ENCODE results near the gene FBXW2. TPM values are rescaled to one million over a fixed set of nuclear protein-coding genes. Genes with fewer than 3 reads are reported as not detected.

Gene FBXW2
- total RNA-seq, 1 experiment from 2014 or later = 62.1 TPM

DNA sequence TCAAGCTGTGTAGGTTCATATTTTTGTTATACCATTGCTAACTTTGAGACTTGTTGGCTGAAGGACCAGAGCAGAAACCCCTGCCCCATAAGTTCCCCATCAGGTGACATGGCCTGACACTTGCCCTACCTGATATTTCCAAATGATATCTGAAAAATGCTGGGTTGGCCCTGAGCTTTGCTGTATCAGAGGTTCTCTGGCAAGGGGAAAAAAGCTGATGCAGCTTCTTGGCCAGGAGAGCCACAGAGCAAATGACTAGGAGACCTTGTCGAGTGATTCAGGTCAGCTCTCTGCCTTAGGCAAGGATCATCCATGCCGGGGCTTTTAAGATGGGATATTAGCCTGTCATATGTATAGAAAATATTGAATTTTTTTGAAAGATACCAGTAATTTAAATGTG, 76.0 kb downstream of the FBXW2 start:
- H4K5ac ChIP-seq (ENCODE audit: insufficient read length, low read depth, low read length) = no peak overlapping the region
- H2AFZ ChIP-seq (ENCODE audit: low read length) = no peak overlapping the region
- H2BK12ac ChIP-seq (ENCODE audit: insufficient read length, low read depth, low read length) = no peak overlapping the region
- no peak overlapping the region for H3K27ac ChIP-seq (ENCODE audit: insufficient read length, low read depth, low read length)
- TF ChIP-seq, protein P1, sequence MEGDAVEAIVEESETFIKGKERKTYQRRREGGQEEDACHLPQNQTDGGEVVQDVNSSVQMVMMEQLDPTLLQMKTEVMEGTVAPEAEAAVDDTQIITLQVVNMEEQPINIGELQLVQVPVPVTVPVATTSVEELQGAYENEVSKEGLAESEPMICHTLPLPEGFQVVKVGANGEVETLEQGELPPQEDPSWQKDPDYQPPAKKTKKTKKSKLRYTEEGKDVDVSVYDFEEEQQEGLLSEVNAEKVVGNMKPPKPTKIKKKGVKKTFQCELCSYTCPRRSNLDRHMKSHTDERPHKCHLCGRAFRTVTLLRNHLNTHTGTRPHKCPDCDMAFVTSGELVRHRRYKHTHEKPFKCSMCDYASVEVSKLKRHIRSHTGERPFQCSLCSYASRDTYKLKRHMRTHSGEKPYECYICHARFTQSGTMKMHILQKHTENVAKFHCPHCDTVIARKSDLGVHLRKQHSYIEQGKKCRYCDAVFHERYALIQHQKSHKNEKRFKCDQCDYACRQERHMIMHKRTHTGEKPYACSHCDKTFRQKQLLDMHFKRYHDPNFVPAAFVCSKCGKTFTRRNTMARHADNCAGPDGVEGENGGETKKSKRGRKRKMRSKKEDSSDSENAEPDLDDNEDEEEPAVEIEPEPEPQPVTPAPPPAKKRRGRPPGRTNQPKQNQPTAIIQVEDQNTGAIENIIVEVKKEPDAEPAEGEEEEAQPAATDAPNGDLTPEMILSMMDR (conservative IDR thresholded peaks at IDR 0.05) = no peak
- Mint-ChIP-seq H3K27me3 (ENCODE audit: low read depth) (peaks cover 23% of the 10 kb centered on the region), H3K4me1 (peaks cover 14 to 26% of the 10 kb centered on the region in 2 experiments), H3K27ac (no peak overlapping the region), H3K9me3 (no peaks in the 10 kb centered on the region), H3K36me3 (ENCODE audit: insufficient read depth in 1 of 3, low read depth in 3 of 3) (no peaks in the 10 kb centered on the region), H3K4me3 (no peak overlapping the region)
- H3K9ac ChIP-seq (ENCODE audit: extremely low read depth, insufficient read length, low read length) = no peak overlapping the region
- H4K20me1 ChIP-seq (ENCODE audit: control insufficient read depth, insufficient read depth, insufficient read length) = no peaks in the 10 kb centered on the region
- H3K4ac ChIP-seq (ENCODE audit: low read depth, low read length) = no peak overlapping the region
- no peak overlapping the region for H3K14ac ChIP-seq (ENCODE audit: insufficient read depth, low read length)
- H3T11ph ChIP-seq (ENCODE audit: low read length) = no peak overlapping the region
- WGBS (ENCODE audit: extremely low coverage, insufficient read length, low lambda C conversion rate) = no CpG with 5 or more reads among the region's 2 CpGs
- H3K56ac ChIP-seq (ENCODE audit: insufficient read length, low read depth, low read length) = no peak overlapping the region
- no peak overlapping the region for H2BK120ac ChIP-seq (ENCODE audit: low read depth, low read length, poor library complexity, severe bottlenecking)
- H4K8ac ChIP-seq (replicated peaks; ENCODE audit: insufficient read length, low read depth, low read length) = no peak overlapping the region
- no peak for DNase-seq
- H3K23ac ChIP-seq (ENCODE audit: insufficient read length, low read depth, low read length) = no peak overlapping the region
- no peak overlapping the region for H2BK20ac ChIP-seq (ENCODE audit: low read depth, low read length, poor library complexity, severe bottlenecking)
- no peaks in the 10 kb centered on the region for H3K79me1 ChIP-seq (ENCODE audit: insufficient read depth, low read depth, low read length, poor library complexity, severe bottlenecking)
- H3K23me2 ChIP-seq (ENCODE audit: insufficient read length, low read depth, low read length, poor library complexity, severe bottlenecking) = peaks cover 10% of the 10 kb centered on the region
- H2BK5ac ChIP-seq (ENCODE audit: insufficient read length, low read length) = no peak overlapping the region
- no peak overlapping the region for H2AK5ac ChIP-seq (ENCODE audit: insufficient read length, low read length)
- no peak overlapping the region for H2BK15ac ChIP-seq (ENCODE audit: low read depth, low read length)
- H3K9me3 ChIP-seq (ENCODE audit: control insufficient read depth, low read depth, low read length) = no peaks in the 10 kb centered on the region
- H3K79me2 ChIP-seq (ENCODE audit: insufficient read depth, low read length) = no peaks in the 10 kb centered on the region
- H3K18ac ChIP-seq (ENCODE audit: insufficient read length, low read depth, low read length) = no peak overlapping the region
- no peak overlapping the region for H3K4me2 ChIP-seq (ENCODE audit: insufficient read depth, insufficient read length, low read length)
- H3K27me3 ChIP-seq (ENCODE audit: insufficient read depth, low read length) = peaks cover 13% of the 10 kb centered on the region; the same call in 1 of the 2 replicates
- no peak overlapping the region for H4K91ac ChIP-seq (ENCODE audit: insufficient read length, low read depth, low read length)
- no peaks in the 10 kb centered on the region for H3K4me1 ChIP-seq (ENCODE audit: insufficient read depth, low read length)

Data from H9 (cell line).